ENCODE results near the gene PRR5L.

DNA sequence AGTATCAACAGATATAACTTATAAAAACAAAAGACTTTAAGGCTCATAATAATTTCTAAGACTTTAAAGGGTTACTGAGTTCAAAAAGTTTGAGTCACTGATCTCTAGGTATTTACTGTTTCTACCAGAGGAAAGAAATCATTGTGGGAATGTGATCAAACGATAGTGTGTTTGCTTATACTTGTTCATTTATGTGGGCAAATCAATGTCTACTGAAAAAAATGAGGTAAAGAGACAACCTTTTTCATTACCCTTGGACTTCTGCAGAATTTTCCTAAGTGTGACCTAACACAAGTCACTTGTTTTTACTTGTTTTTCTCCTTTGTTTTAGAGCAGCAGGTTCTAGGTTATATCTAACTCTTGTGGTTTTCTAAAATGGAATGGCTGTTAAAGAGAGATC lies 65.4 kb downstream of the PRR5L start:
- no peak for TF ChIP-seq POLR2AphosphoS5 (IDR thresholded peaks at IDR 0.05; ENCODE audit: low read depth)
- TF ChIP-seq, protein P1, sequence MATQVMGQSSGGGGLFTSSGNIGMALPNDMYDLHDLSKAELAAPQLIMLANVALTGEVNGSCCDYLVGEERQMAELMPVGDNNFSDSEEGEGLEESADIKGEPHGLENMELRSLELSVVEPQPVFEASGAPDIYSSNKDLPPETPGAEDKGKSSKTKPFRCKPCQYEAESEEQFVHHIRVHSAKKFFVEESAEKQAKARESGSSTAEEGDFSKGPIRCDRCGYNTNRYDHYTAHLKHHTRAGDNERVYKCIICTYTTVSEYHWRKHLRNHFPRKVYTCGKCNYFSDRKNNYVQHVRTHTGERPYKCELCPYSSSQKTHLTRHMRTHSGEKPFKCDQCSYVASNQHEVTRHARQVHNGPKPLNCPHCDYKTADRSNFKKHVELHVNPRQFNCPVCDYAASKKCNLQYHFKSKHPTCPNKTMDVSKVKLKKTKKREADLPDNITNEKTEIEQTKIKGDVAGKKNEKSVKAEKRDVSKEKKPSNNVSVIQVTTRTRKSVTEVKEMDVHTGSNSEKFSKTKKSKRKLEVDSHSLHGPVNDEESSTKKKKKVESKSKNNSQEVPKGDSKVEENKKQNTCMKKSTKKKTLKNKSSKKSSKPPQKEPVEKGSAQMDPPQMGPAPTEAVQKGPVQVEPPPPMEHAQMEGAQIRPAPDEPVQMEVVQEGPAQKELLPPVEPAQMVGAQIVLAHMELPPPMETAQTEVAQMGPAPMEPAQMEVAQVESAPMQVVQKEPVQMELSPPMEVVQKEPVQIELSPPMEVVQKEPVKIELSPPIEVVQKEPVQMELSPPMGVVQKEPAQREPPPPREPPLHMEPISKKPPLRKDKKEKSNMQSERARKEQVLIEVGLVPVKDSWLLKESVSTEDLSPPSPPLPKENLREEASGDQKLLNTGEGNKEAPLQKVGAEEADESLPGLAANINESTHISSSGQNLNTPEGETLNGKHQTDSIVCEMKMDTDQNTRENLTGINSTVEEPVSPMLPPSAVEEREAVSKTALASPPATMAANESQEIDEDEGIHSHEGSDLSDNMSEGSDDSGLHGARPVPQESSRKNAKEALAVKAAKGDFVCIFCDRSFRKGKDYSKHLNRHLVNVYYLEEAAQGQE (IDR thresholded peaks at IDR 0.05; ENCODE audit: insufficient replicate concordance, low read depth): no peak
